GM20000 (cell line): ENCODE data around the gene PPFIA4.

ENCODE experiments used
- DNase-seq: peaks from one replicate; pipeline ENCODE4 v3.0.0; 2012; ENCODE audit warnings: low spot score
- TF ChIP-seq, protein P1 (sequence below): IDR thresholded peaks from 2 replicates; pipeline ENCODE4 v1.5.1; 2012; ENCODE audit warnings: mild to moderate bottlenecking, control low read depth; ENCODE audit errors: extremely low read depth, missing control alignments

Gene PPFIA4

GRCh38 chr1:203033917-203034316, 7.6 kb downstream of the PPFIA4 start:
- TF ChIP-seq, protein P1, sequence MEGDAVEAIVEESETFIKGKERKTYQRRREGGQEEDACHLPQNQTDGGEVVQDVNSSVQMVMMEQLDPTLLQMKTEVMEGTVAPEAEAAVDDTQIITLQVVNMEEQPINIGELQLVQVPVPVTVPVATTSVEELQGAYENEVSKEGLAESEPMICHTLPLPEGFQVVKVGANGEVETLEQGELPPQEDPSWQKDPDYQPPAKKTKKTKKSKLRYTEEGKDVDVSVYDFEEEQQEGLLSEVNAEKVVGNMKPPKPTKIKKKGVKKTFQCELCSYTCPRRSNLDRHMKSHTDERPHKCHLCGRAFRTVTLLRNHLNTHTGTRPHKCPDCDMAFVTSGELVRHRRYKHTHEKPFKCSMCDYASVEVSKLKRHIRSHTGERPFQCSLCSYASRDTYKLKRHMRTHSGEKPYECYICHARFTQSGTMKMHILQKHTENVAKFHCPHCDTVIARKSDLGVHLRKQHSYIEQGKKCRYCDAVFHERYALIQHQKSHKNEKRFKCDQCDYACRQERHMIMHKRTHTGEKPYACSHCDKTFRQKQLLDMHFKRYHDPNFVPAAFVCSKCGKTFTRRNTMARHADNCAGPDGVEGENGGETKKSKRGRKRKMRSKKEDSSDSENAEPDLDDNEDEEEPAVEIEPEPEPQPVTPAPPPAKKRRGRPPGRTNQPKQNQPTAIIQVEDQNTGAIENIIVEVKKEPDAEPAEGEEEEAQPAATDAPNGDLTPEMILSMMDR: no peak
- DNase-seq: no peak

- no peak for DNase-seq
- TF ChIP-seq, protein P1: no peak
Observed at GRCh38 chr1:203034422-203035110, 8.3 kb downstream of the PPFIA4 start.

GRCh38 chr1:203035111-203036000, 9.1 kb downstream of the PPFIA4 start:
- TF ChIP-seq, protein P1: no peak
- no peak for DNase-seq

DNA sequence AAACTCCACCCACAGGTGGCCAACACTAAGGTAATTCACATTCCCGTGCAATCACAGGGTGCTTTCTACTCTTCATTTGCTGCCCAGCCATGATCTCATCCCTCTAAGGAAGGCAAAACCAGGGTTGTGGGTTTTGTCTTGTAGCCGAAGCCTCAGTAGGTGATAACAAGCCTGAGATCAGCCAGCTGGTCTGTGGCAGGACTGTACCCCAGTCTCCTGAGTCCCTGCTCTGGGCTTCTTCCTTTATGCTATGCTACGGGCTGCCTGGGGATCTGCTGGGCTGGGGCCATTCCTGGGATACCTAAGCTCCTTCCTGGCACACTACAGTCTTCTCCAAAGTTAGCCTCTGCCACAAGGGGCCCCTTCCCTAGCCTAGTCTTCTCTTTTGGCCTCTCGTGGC, 9.8 kb downstream of the PPFIA4 start:
- no peak for DNase-seq
- TF ChIP-seq, protein P1: no peak

- TF ChIP-seq, protein P1: no peak
Observed at GRCh38 chr1:203036537-203036936, 10.2 kb downstream of the PPFIA4 start.

GRCh38 chr1:203037509-203038190, 11.4 kb downstream of the PPFIA4 start:
- no peak for DNase-seq

More at GRCh38 chr1:203036537-203036936, 10.2 kb downstream of the PPFIA4 start:
- no peak for DNase-seq

More at GRCh38 chr1:203037509-203038190, 11.4 kb downstream of the PPFIA4 start:
- TF ChIP-seq, protein P1: no peak
